Activated B cell treated with CpG ODN at 0.5 μM for 24 hours (primary cell): ENCODE data around the gene RAPGEF1. TPM values are rescaled to one million over a fixed set of nuclear protein-coding genes. Genes with fewer than 3 reads are reported as not detected.
A peak's percentile ranks its signal among the peaks of the same experiment; 100 is the strongest.

ENCODE experiments used
- ATAC-seq: fragments of 200-7000 bp; cut with Tn5 transposase; one replicate; pipeline ENCODE4 v1.10.0; 2021; ENCODE audit warnings: low read depth, mild to moderate bottlenecking, moderate library complexity
- CTCF ChIA-PET: fragments of 350-600 bp; sonication (Branson Sonifier 250); formaldehyde crosslinking; loops from one replicate; lab custom pipeline; 2021; ENCODE audit warnings: antibody characterized with exemption; lab: Charles Lee
- POLR2A ChIA-PET: fragments of 350-600 bp; sonication (Branson Sonifier 250); formaldehyde crosslinking; loops from one replicate; lab custom pipeline; 2021; ENCODE audit warnings: antibody characterized with exemption; lab: Charles Lee
- DNase-seq: peaks from one replicate; pipeline ENCODE4 v3.0.0; 2022
- H3K27ac Mint-ChIP-seq: one replicate; pipeline ENCODE4 v1.8.0; 2020; ENCODE audit warnings: mixed read lengths
- H3K27me3 Mint-ChIP-seq: one replicate; pipeline ENCODE4 v1.8.0; 2021; ENCODE audit warnings: mixed read lengths
- H3K36me3 Mint-ChIP-seq: one replicate; pipeline ENCODE4 v1.8.0; 2021; ENCODE audit warnings: low read depth, mixed read lengths
- H3K4me1 Mint-ChIP-seq: one replicate; pipeline ENCODE4 v1.8.0; 2021; ENCODE audit warnings: mixed read lengths
- H3K4me3 Mint-ChIP-seq: one replicate; pipeline ENCODE4 v1.8.0; 2020; ENCODE audit warnings: mild to moderate bottlenecking, mixed read lengths
- H3K9me3 Mint-ChIP-seq: one replicate; pipeline ENCODE4 v1.8.0; 2020; ENCODE audit warnings: mixed read lengths
- intact Hi-C: fragments of 100-400 bp; cut with micrococcal nuclease; formaldehyde crosslinking; loops from one replicate; pipeline ENCODE4 v1.15.1; 2024
- total RNA-seq: library from RNA; stranded (reverse); gene quantifications from 2 replicates; pipeline ENCODE4 v1.2.3, GENCODE V29; 2022
- TF ChIP-seq, protein P1 (sequence below): fragments of 200-600 bp; IDR thresholded peaks from one replicate; pipeline ENCODE4 v1.8.0; 2022; ENCODE audit warnings: antibody characterized with exemption, mild to moderate bottlenecking

Gene RAPGEF1
- total RNA-seq, 1 donor from 2014 or later: 318 TPM

DNA sequence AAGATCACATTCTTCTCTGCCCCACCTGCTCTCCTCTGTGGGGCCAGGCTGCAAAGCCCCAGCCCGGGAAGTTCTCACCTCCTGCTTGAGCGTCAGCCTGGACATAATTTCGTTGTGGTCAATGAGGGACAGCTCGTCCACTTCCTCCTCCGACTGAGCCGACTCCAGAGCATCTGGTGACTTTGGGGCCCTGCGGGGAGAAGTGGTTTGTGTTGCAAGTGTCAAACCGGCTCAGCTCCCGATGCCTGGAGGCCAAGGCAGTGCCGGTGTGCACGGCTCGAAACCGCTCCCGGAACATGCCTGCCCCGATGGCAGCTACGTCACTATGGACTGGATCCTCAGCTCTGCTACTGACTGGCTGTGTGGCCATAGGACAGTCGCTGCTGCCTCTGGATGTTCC, 141.8 kb downstream of the RAPGEF1 start:
- Mint-ChIP-seq H3K36me3 (peaks cover 92% of the 10 kb centered on the region), H3K9me3 (no peaks in the 10 kb centered on the region), H3K27ac (peak overlapping the region; percentile 46), H3K4me1 (no peaks in the 10 kb centered on the region), H3K27me3 (no peaks in the 10 kb centered on the region), H3K4me3 (no peak overlapping the region)
- DNase-seq: no peak
- POLR2A ChIA-PET: interaction anchor here (2.0 kb wide), 1 partner anchor 146 kb away, joined by 4 read pairs; no protein-coding TSS in a partner anchor
- TF ChIP-seq, protein P1, sequence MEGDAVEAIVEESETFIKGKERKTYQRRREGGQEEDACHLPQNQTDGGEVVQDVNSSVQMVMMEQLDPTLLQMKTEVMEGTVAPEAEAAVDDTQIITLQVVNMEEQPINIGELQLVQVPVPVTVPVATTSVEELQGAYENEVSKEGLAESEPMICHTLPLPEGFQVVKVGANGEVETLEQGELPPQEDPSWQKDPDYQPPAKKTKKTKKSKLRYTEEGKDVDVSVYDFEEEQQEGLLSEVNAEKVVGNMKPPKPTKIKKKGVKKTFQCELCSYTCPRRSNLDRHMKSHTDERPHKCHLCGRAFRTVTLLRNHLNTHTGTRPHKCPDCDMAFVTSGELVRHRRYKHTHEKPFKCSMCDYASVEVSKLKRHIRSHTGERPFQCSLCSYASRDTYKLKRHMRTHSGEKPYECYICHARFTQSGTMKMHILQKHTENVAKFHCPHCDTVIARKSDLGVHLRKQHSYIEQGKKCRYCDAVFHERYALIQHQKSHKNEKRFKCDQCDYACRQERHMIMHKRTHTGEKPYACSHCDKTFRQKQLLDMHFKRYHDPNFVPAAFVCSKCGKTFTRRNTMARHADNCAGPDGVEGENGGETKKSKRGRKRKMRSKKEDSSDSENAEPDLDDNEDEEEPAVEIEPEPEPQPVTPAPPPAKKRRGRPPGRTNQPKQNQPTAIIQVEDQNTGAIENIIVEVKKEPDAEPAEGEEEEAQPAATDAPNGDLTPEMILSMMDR: no peak
- ATAC-seq: no peak
- intact Hi-C loops: no loop called here
- CTCF ChIA-PET: interaction anchor here (1.2 kb wide), 1 partner anchor 24 kb away, joined by 3 read pairs; no protein-coding TSS in a partner anchor

DNA sequence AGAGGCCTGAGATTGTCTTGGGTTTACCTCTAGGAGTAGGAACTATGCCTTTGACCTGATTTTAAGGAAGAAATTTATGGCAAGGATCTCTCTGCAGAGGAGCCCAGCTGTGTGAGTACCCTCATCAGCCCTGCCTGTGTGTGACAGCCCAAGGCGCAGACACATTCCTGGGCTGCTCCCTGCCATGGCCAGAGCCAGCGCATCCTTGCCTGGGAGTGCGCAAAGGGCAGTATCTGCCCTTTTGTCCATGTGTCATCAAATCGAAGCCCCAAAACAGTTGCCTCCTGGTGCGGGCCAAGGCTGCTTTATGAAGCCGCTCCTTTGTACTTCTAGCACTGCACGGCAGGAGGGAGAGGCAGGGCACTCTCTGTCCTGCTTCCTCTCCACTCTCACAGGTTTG, 142.6 kb downstream of the RAPGEF1 start:
- ChIA-PET POLR2A (interaction anchor here (2.0 kb wide), 1 partner anchor 147 kb away, joined by 4 read pairs; no protein-coding TSS in a partner anchor), CTCF (no interaction called here)
- no peak overlapping the region for H3K4me3 Mint-ChIP-seq
- DNase-seq: no peak
- H3K9me3 Mint-ChIP-seq: no peaks in the 10 kb centered on the region
- intact Hi-C loops: no loop called here
- H3K27ac Mint-ChIP-seq: no peak overlapping the region
- ATAC-seq: no peak
- H3K4me1 Mint-ChIP-seq: no peaks in the 10 kb centered on the region
- TF ChIP-seq, protein P1: no peak
- no peaks in the 10 kb centered on the region for H3K27me3 Mint-ChIP-seq
- peaks cover 89% of the 10 kb centered on the region for H3K36me3 Mint-ChIP-seq

DNA sequence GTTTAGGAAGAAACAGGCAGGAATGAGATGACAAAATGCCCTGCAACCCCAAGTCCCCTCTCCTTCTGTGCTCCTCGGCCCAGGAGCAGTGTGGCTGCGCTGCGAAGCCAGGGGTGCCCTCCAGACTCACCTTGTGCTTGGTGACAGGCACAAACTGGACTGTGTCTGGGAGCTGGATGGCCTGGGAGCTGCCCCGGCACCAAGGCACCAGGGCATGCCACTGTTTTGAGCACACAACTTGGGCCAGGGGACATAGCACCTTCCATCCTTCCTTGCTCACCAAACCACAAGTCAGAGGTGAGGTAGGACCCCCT, 143.5 kb downstream of the RAPGEF1 start:
- DNase-seq (no peak), ATAC-seq (no peak)
- TF ChIP-seq, protein P1: no peak
- intact Hi-C loops: no loop called here
- Mint-ChIP-seq H3K27me3 (no peaks in the 10 kb centered on the region), H3K9me3 (no peaks in the 10 kb centered on the region), H3K36me3 (peaks cover 88% of the 10 kb centered on the region), H3K4me1 (peaks cover 8% of the 10 kb centered on the region), H3K4me3 (no peak overlapping the region), H3K27ac (no peak overlapping the region)
- ChIA-PET CTCF (no interaction called here), POLR2A (interaction anchor here (2.0 kb wide), 1 partner anchor 148 kb away, joined by 4 read pairs; no protein-coding TSS in a partner anchor)

DNA sequence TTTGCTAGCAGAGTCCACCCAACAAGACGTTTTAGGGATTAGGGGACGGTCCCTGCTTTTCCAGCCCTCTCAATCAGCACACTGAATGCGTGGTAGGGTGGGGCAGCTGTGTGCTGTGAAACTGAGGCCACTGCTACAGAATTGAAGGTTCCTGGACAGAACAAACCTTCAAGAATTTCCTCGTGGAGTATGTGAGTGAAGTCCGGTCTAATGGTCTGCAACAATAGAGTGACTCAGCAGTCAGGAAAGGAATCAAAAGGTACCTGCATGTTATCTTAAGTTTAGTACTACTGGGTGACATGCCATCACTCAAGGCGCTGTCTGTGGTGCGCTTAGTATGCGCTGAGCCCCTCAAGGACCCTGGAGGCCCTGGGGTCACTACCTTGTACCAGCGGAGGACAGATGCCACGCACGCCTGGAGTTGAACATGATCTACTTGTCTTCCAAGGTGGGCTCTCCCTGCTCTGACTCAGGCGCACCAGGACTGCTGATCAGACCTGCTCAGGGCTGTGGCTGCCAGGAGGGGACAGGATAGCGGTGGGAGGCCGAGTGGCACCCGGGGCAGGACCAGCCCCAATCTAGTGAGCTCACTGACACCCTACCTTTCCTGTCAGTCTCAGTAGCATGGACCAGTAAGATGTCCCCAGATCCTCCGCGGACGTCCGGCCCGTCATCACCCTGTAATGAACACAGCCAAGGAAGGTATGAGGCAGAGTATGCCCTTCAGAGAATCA, 144.0 kb downstream of the RAPGEF1 start:
- intact Hi-C loops: no loop called here
- no peak for ATAC-seq
- CTCF ChIA-PET: no interaction called here

More for the DNA sequence above, 144.0 kb downstream of the RAPGEF1 start:
- no peaks in the 10 kb centered on the region for H3K27me3 Mint-ChIP-seq
- H3K4me1 Mint-ChIP-seq: peaks cover 14% of the 10 kb centered on the region
- peaks cover 89% of the 10 kb centered on the region for H3K36me3 Mint-ChIP-seq
- TF ChIP-seq, protein P1: no peak
- POLR2A ChIA-PET: no interaction called here
- no peaks in the 10 kb centered on the region for H3K9me3 Mint-ChIP-seq
- H3K4me3 Mint-ChIP-seq: no peak overlapping the region
- peak overlapping the region; percentile 61 for H3K27ac Mint-ChIP-seq
- DNase-seq: no peak
